MM.1S (cell line): ENCODE measurements around the gene ABCC9.

Source experiments
- DNase-seq: peaks from one replicate; pipeline ENCODE4 v3.0.0-alpha.2; 2015
- H2AFZ ChIP-seq: fragments of 300-600 bp; sonication (generic); 2 replicates; pipeline ENCODE4 v1.6.0; 2016; ENCODE audit warnings: antibody characterized with exemption, low read length
- H3F3A ChIP-seq: fragments of 300-600 bp; sonication (generic); 2 replicates; pipeline ENCODE4 v1.6.1; 2016; ENCODE audit warnings: mild to moderate bottlenecking, antibody characterized with exemption, low read length, moderate library complexity, mixed read lengths; ENCODE audit not compliant: insufficient read depth
- H3K27ac ChIP-seq: fragments of 300-600 bp; sonication (generic); 2 replicates; pipeline ENCODE4 v1.5.1; 2016; ENCODE audit warnings: mild to moderate bottlenecking, low read length
- H3K27me3 ChIP-seq: fragments of 300-600 bp; sonication (generic); replicated peaks from 2 replicates; pipeline ENCODE4 v1.6.0; 2016; ENCODE audit warnings: low read length; ENCODE audit not compliant: insufficient read depth
- H3K36me3 ChIP-seq: fragments of 300-600 bp; sonication (generic); replicated peaks from 2 replicates; pipeline ENCODE4 v1.6.1; 2016; ENCODE audit warnings: mild to moderate bottlenecking, low read length, mixed read lengths; ENCODE audit not compliant: insufficient read depth
- H3K4me1 ChIP-seq: fragments of 300-600 bp; sonication (generic); 2 replicates; pipeline ENCODE4 v1.6.1; 2016; ENCODE audit warnings: low read length, mixed read lengths
- H3K4me2 ChIP-seq: fragments of 300-600 bp; sonication (generic); 2 replicates; pipeline ENCODE4 v1.6.0; 2016; ENCODE audit warnings: low read depth, low read length
- H3K4me3 ChIP-seq: fragments of 300-600 bp; sonication (generic); 2 replicates; pipeline ENCODE4 v1.5.1; 2016; ENCODE audit warnings: low read length, mixed read lengths
- H3K79me2 ChIP-seq: fragments of 300-600 bp; sonication (generic); 2 replicates; pipeline ENCODE4 v1.6.1; 2016; ENCODE audit warnings: mixed run types, low read length, mixed read lengths
- H3K9ac ChIP-seq: fragments of 300-600 bp; sonication (generic); 2 replicates; pipeline ENCODE4 v1.6.1; 2016; ENCODE audit warnings: low read length, mixed read lengths
- H3K9me2 ChIP-seq: fragments of 300-600 bp; sonication (generic); replicated peaks from 2 replicates; pipeline ENCODE4 v1.6.1; 2016; ENCODE audit warnings: mild to moderate bottlenecking, low read length, mixed read lengths; ENCODE audit not compliant: insufficient read depth
- H3K9me3 ChIP-seq: fragments of 300-600 bp; sonication (generic); replicated peaks from 2 replicates; pipeline ENCODE4 v1.6.1; 2016; ENCODE audit warnings: mild to moderate bottlenecking, low read length, mixed read lengths; ENCODE audit not compliant: insufficient read depth
- H4K20me1 ChIP-seq: fragments of 300-600 bp; sonication (generic); 2 replicates; pipeline ENCODE4 v1.6.1; 2016; ENCODE audit warnings: mild to moderate bottlenecking, low read length, moderate library complexity, mixed read lengths; ENCODE audit not compliant: insufficient read depth
- EZH2 ChIP-seq: fragments of 300-600 bp; sonication (generic); optimal IDR thresholded peaks from 2 replicates; pipeline ENCODE3; 2017; ENCODE audit warnings: low read depth, mild to moderate bottlenecking, antibody characterized with exemption, low read length, mixed read lengths
- EZH2phosphoT487 ChIP-seq: fragments of 300-600 bp; sonication (generic); IDR thresholded peaks from 2 replicates; pipeline ENCODE4 v1.6.1; 2018; ENCODE audit warnings: antibody characterized with exemption, low read length
- TF ChIP-seq, protein P1 (sequence below): fragments of 300-600 bp; sonication (generic); IDR thresholded peaks from 2 replicates; pipeline ENCODE4 v1.5.1; 2016; ENCODE audit warnings: antibody characterized with exemption, low read length, mixed read lengths

ABCC9 gene

DNA sequence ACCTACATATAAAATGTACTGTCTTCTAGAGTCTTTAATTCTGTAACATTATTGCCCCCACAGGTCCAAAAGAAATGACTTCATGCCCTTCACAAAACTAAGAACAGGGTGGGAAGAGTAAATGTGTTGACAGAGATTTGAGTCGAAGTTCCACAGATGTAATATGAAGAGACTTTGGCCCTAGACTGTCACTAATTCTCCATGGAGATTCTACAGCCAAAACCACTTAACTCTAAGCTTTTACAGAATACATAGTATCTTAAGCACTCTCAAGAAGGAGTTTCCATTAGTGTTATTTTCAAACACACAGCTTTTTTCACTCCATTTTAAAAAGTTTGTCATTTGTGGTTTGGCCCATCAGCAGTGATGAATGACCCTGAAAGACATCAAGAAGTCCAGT lies 56.3 kb downstream of the ABCC9 start:
- H3K4me2 ChIP-seq, result no peak overlapping the region
- H3K27me3 ChIP-seq, result no peaks in the 10 kb centered on the region
- no peaks in the 10 kb centered on the region for H4K20me1 ChIP-seq
- H3K4me3 ChIP-seq, result no peak overlapping the region
- no peak for TF ChIP-seq EZH2phosphoT487
- TF ChIP-seq, protein P1, sequence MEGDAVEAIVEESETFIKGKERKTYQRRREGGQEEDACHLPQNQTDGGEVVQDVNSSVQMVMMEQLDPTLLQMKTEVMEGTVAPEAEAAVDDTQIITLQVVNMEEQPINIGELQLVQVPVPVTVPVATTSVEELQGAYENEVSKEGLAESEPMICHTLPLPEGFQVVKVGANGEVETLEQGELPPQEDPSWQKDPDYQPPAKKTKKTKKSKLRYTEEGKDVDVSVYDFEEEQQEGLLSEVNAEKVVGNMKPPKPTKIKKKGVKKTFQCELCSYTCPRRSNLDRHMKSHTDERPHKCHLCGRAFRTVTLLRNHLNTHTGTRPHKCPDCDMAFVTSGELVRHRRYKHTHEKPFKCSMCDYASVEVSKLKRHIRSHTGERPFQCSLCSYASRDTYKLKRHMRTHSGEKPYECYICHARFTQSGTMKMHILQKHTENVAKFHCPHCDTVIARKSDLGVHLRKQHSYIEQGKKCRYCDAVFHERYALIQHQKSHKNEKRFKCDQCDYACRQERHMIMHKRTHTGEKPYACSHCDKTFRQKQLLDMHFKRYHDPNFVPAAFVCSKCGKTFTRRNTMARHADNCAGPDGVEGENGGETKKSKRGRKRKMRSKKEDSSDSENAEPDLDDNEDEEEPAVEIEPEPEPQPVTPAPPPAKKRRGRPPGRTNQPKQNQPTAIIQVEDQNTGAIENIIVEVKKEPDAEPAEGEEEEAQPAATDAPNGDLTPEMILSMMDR, result no peak
- no peak for TF ChIP-seq EZH2
- no peaks in the 10 kb centered on the region for H3K4me1 ChIP-seq
- no peak for DNase-seq
- H3K36me3 ChIP-seq, result no peaks in the 10 kb centered on the region
- H3K9me3 ChIP-seq, result no peaks in the 10 kb centered on the region
- no peak overlapping the region for H3K9ac ChIP-seq
- H3K79me2 ChIP-seq, result no peaks in the 10 kb centered on the region
- no peak overlapping the region for H3K27ac ChIP-seq
- no peaks in the 10 kb centered on the region for H3K9me2 ChIP-seq
- H2AFZ ChIP-seq, result no peak overlapping the region
- H3F3A ChIP-seq, result no peaks in the 10 kb centered on the region

DNA sequence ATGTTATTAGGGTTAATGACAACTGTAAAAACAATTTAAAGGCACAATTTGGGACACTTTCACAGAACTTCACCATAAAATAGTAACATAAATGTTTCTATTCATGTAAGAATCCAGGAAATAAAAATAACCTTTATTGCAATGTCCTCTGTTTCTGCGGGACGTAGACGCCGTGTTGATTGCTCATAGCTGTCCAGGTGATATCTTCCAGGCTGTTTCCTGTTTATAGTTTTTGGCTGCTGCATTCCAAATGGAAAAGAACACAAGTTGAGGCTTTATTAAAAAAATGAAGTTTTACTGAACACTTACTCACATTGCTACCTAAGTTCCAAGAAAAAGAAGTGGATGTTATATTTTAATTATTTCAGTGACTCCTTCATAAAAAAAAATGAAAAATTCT lies 58.6 kb downstream of the ABCC9 start:
- Histone ChIP-seq H3K4me3 (no peak overlapping the region), H4K20me1 (no peaks in the 10 kb centered on the region), H3K79me2 (no peaks in the 10 kb centered on the region), H3K9me2 (no peaks in the 10 kb centered on the region), H3F3A (no peaks in the 10 kb centered on the region), H3K4me1 (no peaks in the 10 kb centered on the region), H3K4me2 (no peak overlapping the region), H2AFZ (no peak overlapping the region), H3K27ac (no peak overlapping the region), H3K36me3 (no peaks in the 10 kb centered on the region), H3K9ac (no peak overlapping the region), H3K9me3 (no peaks in the 10 kb centered on the region), H3K27me3 (no peaks in the 10 kb centered on the region)
- no peak for DNase-seq
- TF ChIP-seq EZH2 (no peak), EZH2phosphoT487 (no peak)
- TF ChIP-seq, protein P1, result no peak

DNA sequence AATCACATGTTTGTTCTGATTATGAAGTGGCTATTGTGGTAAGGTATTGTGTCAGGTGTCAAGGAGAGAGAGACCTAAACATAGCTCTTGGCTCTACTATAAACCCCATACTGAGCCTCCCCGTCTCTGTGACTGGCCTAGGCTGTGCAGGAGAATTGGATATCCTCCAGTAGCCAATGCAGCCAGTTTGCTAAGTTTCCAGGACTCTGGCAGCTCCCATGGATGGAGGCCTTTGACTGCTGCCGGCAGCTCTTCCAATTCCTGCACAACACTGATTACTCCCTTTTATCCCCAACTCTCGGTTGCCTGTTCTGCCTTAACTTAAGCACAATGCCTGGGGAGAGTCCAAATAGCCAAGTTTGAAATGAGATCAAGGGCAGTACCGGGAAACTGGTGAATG lies 59.3 kb downstream of the ABCC9 start:
- Histone ChIP-seq H3K9ac (no peak overlapping the region), H3K9me2 (no peaks in the 10 kb centered on the region), H3K4me2 (no peak overlapping the region), H2AFZ (no peak overlapping the region), H3K4me1 (no peaks in the 10 kb centered on the region), H3K36me3 (no peaks in the 10 kb centered on the region), H3K4me3 (no peak overlapping the region), H3K27me3 (no peaks in the 10 kb centered on the region), H3K79me2 (no peaks in the 10 kb centered on the region), H3K9me3 (no peaks in the 10 kb centered on the region), H4K20me1 (no peaks in the 10 kb centered on the region), H3K27ac (no peak overlapping the region), H3F3A (no peaks in the 10 kb centered on the region)
- DNase-seq, result no peak
- TF ChIP-seq EZH2, result no peak
- TF ChIP-seq, protein P1, result no peak
- no peak for TF ChIP-seq EZH2phosphoT487
